Neural progenitor cell (in vitro differentiated cells): ENCODE results near the gene VOPP1. TPM values are rescaled to one million over a fixed set of nuclear protein-coding genes. Genes with fewer than 3 reads are reported as not detected.

Experiments
- DNase-seq: peaks from one replicate; pipeline ENCODE4 v3.0.0-alpha.2; 2016; ENCODE audit warnings: low spot score
- H2AFZ ChIP-seq: fragments of 200-600 bp; sonication (generic); replicated peaks from 2 replicates; pipeline ENCODE4 v1.6.1; 2016; ENCODE audit warnings: antibody characterized with exemption
- H3F3A ChIP-seq: fragments of 200-600 bp; sonication (generic); 2 replicates; pipeline ENCODE4 v1.6.1; 2016; ENCODE audit warnings: antibody characterized with exemption, low read depth
- H3K27ac ChIP-seq: fragments of 200-600 bp; sonication (generic); 2 replicates; pipeline ENCODE4 v1.5.1; 2016; ENCODE audit warnings: mild to moderate bottlenecking
- H3K27me3 ChIP-seq: fragments of 200-600 bp; sonication (generic); 2 replicates; pipeline ENCODE4 v1.6.1; 2016; ENCODE audit warnings: mild to moderate bottlenecking, moderate library complexity
- H3K36me3 ChIP-seq: fragments of 200-600 bp; sonication (generic); 2 replicates; pipeline ENCODE4 v1.5.1; 2016
- H3K4me1 ChIP-seq: fragments of 200-600 bp; sonication (generic); 2 replicates; pipeline ENCODE4 v1.6.1; 2016; ENCODE audit warnings: mixed run types
- H3K4me2 ChIP-seq: fragments of 200-600 bp; sonication (generic); 2 replicates; pipeline ENCODE4 v1.6.1; 2016
- H3K4me3 ChIP-seq: fragments of 200-600 bp; sonication (generic); 2 replicates; pipeline ENCODE4 v1.5.1; 2016
- H3K79me2 ChIP-seq: fragments of 200-600 bp; sonication (generic); 2 replicates; pipeline ENCODE4 v1.6.1; 2016; ENCODE audit warnings: low read depth
- H3K9ac ChIP-seq: fragments of 200-600 bp; sonication (generic); 2 replicates; pipeline ENCODE4 v1.6.1; 2016
- H3K9me3 ChIP-seq: fragments of 200-600 bp; sonication (generic); 2 replicates; pipeline ENCODE4 v1.5.1; 2016; ENCODE audit warnings: low read depth
- H4K20me1 ChIP-seq: fragments of 200-600 bp; sonication (generic); 2 replicates; pipeline ENCODE4 v1.6.1; 2016; ENCODE audit warnings: low read depth
- H3K27ac Mint-ChIP-seq: 3 replicates; pipeline ENCODE4 v1.8.0; 2021; ENCODE audit warnings: mixed read lengths
- H3K27me3 Mint-ChIP-seq: 2 replicates; pipeline ENCODE4 v1.8.0; 2022; ENCODE audit warnings: low read depth, mild to moderate bottlenecking, inconsistent platforms, moderate library complexity, mixed read lengths; ENCODE audit not compliant: insufficient read depth
- H3K36me3 Mint-ChIP-seq: 3 replicates; pipeline ENCODE4 v1.8.0; 2021; ENCODE audit warnings: mixed read lengths
- H3K4me1 Mint-ChIP-seq: 3 replicates; pipeline ENCODE4 v1.8.0; 2021; ENCODE audit warnings: mixed read lengths
- H3K4me3 Mint-ChIP-seq: 3 replicates; pipeline ENCODE4 v1.8.0; 2021; ENCODE audit warnings: mild to moderate bottlenecking, moderate library complexity, mixed read lengths
- H3K9me3 Mint-ChIP-seq: 3 replicates; pipeline ENCODE4 v1.8.0; 2020; ENCODE audit warnings: mixed read lengths
- EZH2 ChIP-seq: fragments of 200-600 bp; sonication (generic); IDR thresholded peaks from 2 replicates; pipeline ENCODE4 v1.6.1; 2017; ENCODE audit warnings: antibody characterized with exemption, mild to moderate bottlenecking, moderate library complexity
- EZH2phosphoT487 ChIP-seq: fragments of 200-600 bp; sonication (generic); IDR thresholded peaks from 2 replicates; pipeline ENCODE4 v1.6.1; 2017; ENCODE audit warnings: antibody characterized with exemption
- total RNA-seq: library from RNA; depleted of rRNA; stranded (reverse); fragments of >200 nt; gene quantifications from 2 replicates; pipeline ENCODE4 v1.2.3, GENCODE V29; 2015; ENCODE audit warnings: low replicate concordance
- TF ChIP-seq, protein P1 (sequence below): fragments of 200-600 bp; sonication (generic); IDR thresholded peaks from 2 replicates; pipeline ENCODE4 v1.5.1; 2017; ENCODE audit warnings: antibody characterized with exemption, mild to moderate bottlenecking

VOPP1 gene
- total RNA-seq, 1 donor from 2014 or later = 46.6 TPM

DNA sequence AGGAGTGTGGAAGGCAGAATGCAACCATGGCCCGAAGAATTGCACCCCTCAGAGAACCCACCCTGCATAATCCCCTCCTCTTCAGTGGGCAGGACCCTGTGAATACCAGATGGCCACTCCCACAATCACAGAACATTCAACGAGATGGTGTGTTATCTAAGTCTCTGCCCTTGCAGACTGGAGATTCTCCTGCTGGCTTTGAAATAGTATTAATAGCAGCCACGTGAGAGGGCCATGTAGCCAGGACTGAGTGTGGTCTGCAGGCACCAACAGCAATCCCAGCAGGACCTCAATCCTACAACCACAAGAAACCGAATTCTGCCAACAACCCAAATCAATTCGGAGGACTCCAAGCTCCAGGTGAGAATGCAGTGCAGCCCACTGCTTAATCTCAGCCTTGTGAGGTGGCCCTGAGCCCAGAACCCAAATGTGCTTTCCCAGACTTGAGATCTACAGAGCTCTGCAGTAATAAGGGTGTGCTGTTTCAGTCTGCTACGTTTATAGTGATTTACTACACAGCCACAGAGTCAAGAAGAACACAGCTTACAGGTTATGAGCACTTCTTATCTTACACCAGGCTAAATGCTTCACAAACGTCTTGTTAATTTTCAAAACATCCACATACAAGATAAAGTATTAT is 72.1 kb downstream of the VOPP1 start:
- Mint-ChIP-seq H3K4me1 (peaks cover 2% of the 10 kb centered on the region), H3K9me3 (no peaks in the 10 kb centered on the region), H3K27me3 (peaks cover 6% of the 10 kb centered on the region), H3K4me3 (no peak overlapping the region), H3K36me3 (peaks cover 7% of the 10 kb centered on the region), H3K27ac (no peak overlapping the region)
- Histone ChIP-seq H3K4me1 (peaks cover 21% of the 10 kb centered on the region), H3K4me2 (no peak overlapping the region), H3K9ac (no peak overlapping the region), H3K36me3 (no peaks in the 10 kb centered on the region), H3K27ac (no peak overlapping the region), H3K4me3 (no peak overlapping the region), H3K27me3 (no peaks in the 10 kb centered on the region), H3F3A (peaks cover 12% of the 10 kb centered on the region), H4K20me1 (peaks cover 23% of the 10 kb centered on the region), H2AFZ (no peak overlapping the region), H3K9me3 (no peaks in the 10 kb centered on the region), H3K79me2 (peaks cover 7% of the 10 kb centered on the region)
- DNase-seq = no peak
- TF ChIP-seq, protein P1, sequence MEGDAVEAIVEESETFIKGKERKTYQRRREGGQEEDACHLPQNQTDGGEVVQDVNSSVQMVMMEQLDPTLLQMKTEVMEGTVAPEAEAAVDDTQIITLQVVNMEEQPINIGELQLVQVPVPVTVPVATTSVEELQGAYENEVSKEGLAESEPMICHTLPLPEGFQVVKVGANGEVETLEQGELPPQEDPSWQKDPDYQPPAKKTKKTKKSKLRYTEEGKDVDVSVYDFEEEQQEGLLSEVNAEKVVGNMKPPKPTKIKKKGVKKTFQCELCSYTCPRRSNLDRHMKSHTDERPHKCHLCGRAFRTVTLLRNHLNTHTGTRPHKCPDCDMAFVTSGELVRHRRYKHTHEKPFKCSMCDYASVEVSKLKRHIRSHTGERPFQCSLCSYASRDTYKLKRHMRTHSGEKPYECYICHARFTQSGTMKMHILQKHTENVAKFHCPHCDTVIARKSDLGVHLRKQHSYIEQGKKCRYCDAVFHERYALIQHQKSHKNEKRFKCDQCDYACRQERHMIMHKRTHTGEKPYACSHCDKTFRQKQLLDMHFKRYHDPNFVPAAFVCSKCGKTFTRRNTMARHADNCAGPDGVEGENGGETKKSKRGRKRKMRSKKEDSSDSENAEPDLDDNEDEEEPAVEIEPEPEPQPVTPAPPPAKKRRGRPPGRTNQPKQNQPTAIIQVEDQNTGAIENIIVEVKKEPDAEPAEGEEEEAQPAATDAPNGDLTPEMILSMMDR = no peak
- TF ChIP-seq EZH2phosphoT487 (no peak), EZH2 (no peak)

DNA sequence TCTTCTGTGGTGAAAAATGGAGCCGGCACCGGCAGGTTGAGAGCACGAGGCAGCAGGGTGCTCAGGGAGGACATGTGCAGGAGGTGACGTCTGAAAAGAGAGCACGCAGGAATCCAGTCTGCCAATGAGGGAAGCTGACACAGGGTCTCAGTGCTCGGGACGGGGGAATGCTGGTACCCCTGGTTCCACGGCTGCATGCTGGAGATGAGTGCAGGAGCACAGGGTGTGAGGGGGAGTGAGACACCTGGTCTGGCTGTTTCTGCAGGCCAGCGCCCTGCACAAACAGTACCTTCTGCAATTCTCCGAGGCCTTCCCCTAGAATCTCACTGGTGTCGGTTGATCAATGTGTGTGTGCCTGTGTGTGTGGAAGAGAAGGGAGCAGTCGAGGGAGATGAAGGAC is 72.7 kb downstream of the VOPP1 start:
- Histone ChIP-seq H2AFZ (no peak overlapping the region), H3K27me3 (no peaks in the 10 kb centered on the region), H3K36me3 (no peaks in the 10 kb centered on the region), H3K9me3 (no peaks in the 10 kb centered on the region), H3F3A (peaks cover 12% of the 10 kb centered on the region), H3K9ac (no peak overlapping the region), H3K4me1 (peaks cover 21% of the 10 kb centered on the region), H3K4me3 (no peak overlapping the region), H3K79me2 (peaks cover 7% of the 10 kb centered on the region), H3K27ac (no peak overlapping the region), H3K4me2 (no peak overlapping the region), H4K20me1 (peaks cover 23% of the 10 kb centered on the region)
- H3K4me3 Mint-ChIP-seq = no peak overlapping the region
- H3K27me3 Mint-ChIP-seq = peaks cover 8% of the 10 kb centered on the region
- TF ChIP-seq, protein P1 = no peak
- TF ChIP-seq EZH2 = no peak
- TF ChIP-seq EZH2phosphoT487 = no peak
- no peak overlapping the region for H3K27ac Mint-ChIP-seq
- DNase-seq = no peak
- H3K9me3 Mint-ChIP-seq = no peaks in the 10 kb centered on the region
- H3K4me1 Mint-ChIP-seq = peaks cover 2% of the 10 kb centered on the region
- H3K36me3 Mint-ChIP-seq = peaks cover 4% of the 10 kb centered on the region

DNA sequence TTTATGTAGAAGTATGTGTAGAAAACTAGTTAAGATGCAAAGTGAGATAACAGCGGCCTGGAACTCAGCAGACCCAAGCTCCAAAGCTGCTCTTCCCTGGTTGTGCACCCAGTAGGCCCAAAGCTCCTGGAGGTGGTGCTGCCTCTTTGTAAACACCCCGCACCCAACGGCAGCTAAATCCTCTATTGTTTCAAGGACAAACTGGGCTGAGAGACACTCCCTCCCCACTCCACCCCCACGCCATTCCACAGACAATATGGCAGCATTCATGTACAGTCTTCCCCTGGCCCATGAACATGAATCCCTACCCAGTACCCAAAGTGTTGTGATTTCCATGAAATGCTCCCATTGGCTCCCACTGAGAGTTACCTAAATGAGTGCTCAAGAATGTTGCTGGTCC is 73.5 kb downstream of the VOPP1 start:
- Histone ChIP-seq H3K27me3 (no peaks in the 10 kb centered on the region), H3K4me2 (no peak overlapping the region), H3K36me3 (no peaks in the 10 kb centered on the region), H3K4me1 (peaks cover 16% of the 10 kb centered on the region), H4K20me1 (peaks cover 17% of the 10 kb centered on the region), H3K9me3 (no peaks in the 10 kb centered on the region), H3K4me3 (no peak overlapping the region), H3K79me2 (peaks cover 7% of the 10 kb centered on the region), H3K9ac (no peak overlapping the region), H2AFZ (no peak overlapping the region), H3F3A (peaks cover 7% of the 10 kb centered on the region), H3K27ac (no peak overlapping the region)
- no peak overlapping the region for H3K27ac Mint-ChIP-seq
- no peak for DNase-seq
- peaks cover 9% of the 10 kb centered on the region for H3K27me3 Mint-ChIP-seq
- peaks cover 2% of the 10 kb centered on the region for H3K4me1 Mint-ChIP-seq
- peaks cover 4% of the 10 kb centered on the region for H3K36me3 Mint-ChIP-seq
- H3K4me3 Mint-ChIP-seq = no peak overlapping the region
- H3K9me3 Mint-ChIP-seq = no peaks in the 10 kb centered on the region
- TF ChIP-seq EZH2 (no peak), EZH2phosphoT487 (no peak)
- TF ChIP-seq, protein P1 = no peak
